GF-D8 (cell line): Measurements from ENCODE around the gene FOLR1.

ENCODE experiments used
- DNase-seq: peaks from one replicate; lab custom pipeline; 2025; lab: John Stamatoyannopoulos, UW

The FOLR1 gene

GRCh38 chr11:72235351-72236057, 43.6 kb downstream of the FOLR1 start:
- no peak for DNase-seq

DNA sequence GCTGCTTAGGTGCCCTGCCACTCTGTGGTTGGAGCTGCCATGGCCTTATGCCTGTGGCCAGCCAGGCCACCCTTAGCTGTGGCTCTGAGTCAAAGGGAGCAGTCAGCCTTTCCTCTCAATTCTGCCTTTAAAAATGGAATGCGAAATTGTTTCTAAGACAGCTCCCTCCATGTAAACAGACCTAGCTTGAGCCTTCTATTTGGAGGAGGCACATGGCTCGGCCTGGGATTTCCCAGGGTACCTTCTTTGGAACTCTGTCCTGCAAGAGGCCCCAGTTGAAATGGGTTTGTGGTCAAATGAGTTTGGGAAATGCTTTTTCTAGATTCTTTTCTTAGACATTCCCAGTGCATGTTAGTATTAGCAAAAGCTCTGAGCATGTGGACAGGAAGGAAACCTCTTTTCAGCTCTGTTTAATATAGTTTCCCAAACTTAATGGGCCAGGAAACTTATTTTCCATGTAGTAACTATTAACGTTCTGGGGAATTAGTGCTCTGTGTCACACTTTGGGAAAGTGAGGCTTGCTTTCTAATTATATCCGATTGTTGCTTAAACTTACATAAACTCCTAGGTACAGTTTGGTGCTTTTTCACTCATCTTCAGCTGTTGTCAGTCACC, 44.2 kb downstream of the FOLR1 start:
- DNase-seq, result no peak

DNA sequence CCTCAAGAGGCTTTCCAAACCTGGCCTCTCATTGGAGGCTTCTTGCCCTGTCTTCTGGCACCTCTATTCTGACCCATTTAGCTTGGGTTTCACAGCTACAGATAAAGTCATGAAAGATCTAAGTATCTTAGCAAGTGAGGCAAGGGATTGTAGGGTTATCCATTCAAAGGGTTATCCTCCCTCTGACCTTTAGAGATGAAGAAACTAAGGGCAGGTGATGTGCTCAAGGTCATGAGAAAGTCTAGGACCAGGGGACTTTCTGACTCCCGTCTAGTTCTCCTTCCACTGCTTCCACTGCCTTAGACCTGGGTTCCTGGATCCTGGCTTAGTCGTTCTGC, 44.8 kb downstream of the FOLR1 start:
- DNase-seq, result no peak

DNA sequence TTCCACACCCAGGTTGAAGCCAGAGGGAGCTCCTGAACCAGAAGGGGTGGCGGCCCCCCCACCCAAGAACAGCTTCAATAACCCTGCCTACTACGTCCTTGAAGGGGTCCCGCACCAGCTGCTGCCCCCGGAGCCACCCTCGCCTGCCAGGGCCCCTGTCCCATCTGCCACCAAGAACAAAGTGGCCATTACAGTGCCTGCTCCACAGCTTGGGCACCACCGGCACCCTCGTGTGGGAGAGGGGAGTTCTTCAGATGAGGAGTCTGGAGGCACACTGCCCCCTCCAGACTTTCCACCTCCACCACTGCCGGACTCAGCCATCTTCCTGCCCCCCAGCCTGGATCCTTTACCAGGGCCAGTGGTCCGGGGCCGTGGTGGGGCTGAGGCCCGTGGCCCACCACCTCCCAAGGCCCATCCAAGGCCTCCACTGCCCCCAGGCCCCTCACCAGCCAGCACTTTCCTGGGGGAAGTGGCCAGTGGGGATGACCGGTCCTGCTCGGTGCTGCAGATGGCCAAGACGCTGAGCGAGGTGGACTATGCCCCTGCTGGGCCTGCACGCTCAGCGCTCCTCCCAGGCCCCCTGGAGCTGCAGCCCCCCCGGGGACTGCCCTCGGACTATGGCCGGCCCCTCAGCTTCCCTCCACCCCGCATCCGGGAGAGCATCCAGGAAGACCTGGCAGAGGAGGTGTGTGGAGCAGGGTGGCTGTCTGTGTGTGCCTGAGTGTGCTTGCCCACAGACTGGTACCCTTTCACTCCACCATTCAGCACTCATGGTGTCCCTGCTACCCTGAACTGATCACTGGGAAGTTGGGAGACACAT, 45.4 kb downstream of the FOLR1 start:
- no peak for DNase-seq

DNA sequence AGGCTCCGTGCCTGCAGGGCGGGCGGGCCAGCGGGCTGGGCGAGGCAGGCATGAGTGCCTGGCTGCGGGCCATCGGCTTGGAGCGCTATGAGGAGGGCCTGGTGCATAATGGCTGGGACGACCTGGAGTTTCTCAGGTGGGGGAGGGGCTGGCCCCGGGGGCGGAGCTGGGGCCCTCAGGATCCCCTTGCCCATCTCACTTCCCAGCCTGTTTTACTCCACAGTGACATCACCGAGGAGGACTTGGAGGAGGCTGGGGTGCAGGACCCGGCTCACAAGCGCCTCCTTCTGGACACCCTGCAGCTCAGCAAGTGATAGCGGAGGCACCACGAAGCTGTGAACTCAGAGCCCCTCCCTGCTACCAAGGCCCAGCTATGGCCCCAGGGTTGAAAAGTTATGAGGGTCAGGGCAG, 46.1 kb downstream of the FOLR1 start:
- no peak for DNase-seq

- no peak for DNase-seq
Observed at GRCh38 chr11:72238492-72239312, 46.8 kb downstream of the FOLR1 start.

DNA sequence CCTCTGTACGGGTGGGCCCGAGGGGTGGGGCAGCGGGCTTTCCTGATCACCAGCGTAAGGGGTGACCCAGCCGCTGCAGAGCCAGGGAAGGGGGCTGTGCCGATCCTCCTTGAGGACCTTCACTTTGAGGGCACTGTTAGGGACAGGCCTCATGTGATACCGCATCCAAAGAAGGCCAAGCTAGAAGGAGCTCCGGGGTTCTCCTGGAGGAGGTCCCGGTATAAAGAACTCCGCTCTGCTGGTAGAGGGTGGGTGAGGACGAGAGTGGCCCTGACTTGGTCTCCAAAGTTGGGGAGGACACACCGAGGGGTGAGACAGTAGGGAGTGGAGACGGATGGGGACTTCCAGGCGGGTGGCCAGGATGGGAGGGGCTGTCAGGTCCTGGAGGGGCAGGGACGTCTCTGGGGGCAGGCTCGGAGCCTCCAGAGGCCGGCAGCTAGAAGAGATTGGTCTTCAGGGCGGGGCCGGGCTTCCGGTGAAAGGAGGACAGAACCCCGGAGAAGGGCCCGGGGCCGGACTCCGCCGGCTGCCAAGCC, 47.4 kb downstream of the FOLR1 start:
- DNase-seq, result peak; percentile 17

- DNase-seq, result no peak
Observed at GRCh38 chr11:72239849-72240460, 48.0 kb downstream of the FOLR1 start.

DNA sequence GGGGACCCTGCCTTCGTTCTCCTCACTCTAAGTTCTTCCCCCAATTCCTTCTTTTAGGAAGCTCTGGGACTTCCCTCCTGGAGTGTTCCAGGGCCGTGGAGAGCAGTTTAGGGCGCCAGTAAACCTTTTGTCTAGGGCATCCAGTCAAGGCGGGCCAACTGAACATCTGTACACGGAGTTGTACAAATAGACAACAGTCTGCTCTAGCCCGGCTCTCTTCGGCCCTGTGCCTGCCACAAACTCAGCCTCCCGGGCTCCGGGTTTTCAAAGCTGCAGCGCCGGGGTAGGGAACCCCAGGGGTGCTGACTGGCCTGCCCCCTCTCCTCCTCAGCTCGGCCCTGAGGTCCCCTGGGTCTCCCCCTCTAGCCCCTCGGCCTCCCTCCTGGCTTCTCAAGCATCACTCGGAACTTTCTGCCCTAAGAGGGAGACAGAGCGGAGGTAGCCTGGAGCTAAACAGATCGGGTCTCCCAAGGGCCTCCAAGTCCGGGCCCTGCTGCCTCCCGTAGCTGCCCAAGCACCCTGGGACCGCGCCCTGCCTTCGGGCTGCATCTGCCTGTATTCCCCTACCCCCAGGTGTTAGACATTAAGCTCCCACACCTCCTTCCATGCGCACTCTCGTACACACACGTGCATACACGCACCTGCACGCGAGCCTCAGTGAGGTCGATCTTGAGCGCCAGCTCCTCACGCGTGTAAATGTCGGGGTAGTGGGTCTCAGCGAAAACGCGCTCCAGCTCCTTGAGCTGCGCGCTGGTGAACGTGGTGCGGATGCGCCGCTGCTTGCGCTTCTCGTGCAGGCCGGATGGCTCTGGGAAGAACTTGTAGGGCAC, 48.7 kb downstream of the FOLR1 start:
- DNase-seq, result no peak

DNA sequence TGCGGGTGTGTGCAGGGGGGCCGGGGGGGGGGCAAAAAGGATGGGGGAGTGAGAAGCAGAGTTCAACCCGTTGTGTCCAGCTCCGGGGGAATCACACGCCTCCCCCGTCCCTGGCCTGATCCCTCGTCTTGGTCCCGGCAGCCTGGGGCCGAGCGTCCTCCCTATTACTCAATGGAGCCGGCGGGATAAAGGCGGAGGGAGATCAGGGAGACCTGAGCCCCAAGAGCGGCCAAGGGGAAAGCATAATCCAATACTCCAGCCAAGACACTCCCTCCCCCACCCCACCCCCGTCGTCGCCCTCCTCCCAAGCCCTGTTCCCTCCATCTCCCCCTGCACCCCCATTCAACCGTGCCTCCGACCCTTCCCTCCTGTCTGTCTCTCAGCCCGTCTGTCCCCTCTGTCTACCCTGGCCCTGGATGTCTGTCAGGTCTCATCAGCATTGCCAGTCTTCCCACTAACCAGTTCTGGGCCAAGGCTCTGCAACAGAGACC, 49.4 kb downstream of the FOLR1 start:
- no peak for DNase-seq

DNA sequence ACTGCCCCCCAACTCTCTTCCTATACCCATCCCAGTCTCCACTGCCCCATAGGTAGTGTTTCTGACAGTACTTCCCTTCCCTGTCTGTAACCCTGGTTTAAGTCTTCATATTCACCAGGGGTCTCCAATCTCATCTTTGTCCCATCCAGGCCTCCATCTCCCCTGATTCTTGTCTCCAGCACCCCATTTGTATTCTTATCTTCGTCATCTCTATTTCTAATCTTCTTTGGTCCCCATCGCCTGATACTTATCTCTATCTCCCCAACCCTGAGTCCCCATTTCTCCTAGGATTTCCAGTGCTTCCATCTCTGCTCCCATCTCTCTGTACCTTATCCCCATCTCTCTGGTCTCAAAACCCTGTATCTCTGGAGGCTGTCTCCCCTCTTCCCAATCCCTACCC, 50.2 kb downstream of the FOLR1 start:
- no peak for DNase-seq

- no peak for DNase-seq
Observed at GRCh38 chr11:72243173-72244059, 51.5 kb downstream of the FOLR1 start.

DNA sequence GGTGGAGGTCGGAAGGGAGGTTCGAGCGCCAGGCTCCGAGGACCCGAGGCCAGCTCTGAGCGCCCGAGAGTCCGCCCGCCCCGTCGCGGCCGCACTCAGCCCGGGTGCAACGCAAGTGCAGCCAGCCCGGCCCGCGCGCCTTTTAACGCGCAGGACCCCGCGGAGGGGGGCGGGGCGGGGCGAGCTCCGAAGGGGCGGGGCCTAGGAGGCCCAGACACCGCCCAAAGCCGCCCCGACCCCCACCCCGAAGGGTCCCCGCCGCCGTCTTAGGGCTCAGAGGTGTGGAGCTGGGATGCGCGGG, 52.1 kb downstream of the FOLR1 start, which contains the start of gene PHOX2A:
TSS of gene PHOX2A (minus strand) at position 117 of the 301 bp plus-strand sequence. CDS start 172 bp downstream, outside the sequence.
- no peak for DNase-seq

- no peak for DNase-seq
Observed at GRCh38 chr11:72244361-72245262, 52.7 kb downstream of the FOLR1 start.

DNA sequence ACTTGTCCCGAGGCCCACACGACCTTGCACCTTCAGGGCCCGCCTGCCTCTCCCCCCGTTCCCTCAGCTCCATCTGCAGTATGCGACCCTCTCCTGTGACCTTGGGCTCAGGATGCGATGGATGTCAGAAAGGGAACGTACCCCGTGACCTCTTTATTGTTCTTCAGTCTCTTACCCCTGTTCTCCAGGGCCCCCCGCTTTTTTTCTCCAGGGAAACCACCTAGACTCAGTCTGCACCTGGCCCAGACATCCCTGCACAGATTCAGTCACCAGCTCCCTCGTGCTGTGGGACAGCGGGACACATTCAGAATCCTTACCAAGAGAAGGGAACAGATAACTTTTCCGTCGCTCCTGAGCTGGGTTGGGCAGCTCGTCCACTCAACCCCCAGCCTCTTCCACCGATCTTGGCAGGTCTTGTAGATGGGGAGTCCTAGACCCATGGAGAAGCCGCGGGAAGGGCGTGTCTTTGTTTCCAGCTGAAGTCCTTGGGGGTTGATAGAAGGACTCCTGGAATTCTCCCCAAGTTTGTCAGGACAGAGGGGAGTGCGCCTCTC, 53.4 kb downstream of the FOLR1 start:
- no peak for DNase-seq
